HT-29 (cell line): ENCODE data around the gene ACAD11. TPM values are rescaled to one million over a fixed set of nuclear protein-coding genes. Genes with fewer than 3 reads are reported as not detected.

Experiments used
- DNase-seq: peaks from one replicate; pipeline ENCODE4 v3.0.0-alpha.2; 2015; ENCODE audit warnings: low spot score
- total RNA-seq: library from RNA; depleted of rRNA; stranded (reverse); fragments of >200 nt; shearing (Covaris generic); gene quantifications from 2 replicates; pipeline ENCODE4 v1.2.3, GENCODE V29; 2014; rRNA removed

ACAD11 gene
- total RNA-seq = 6.2 and 10.9 TPM in 2 replicates

- peak; percentile 72 for DNase-seq
Measured at GRCh38 chr3:132659365-132660051, at the start of gene ACAD11. TSS of gene ACAD11 (minus strand) at chr3:132659809. CDS start at chr3:132659751, 58 bp downstream.

- DNase-seq = no peak
Measured at GRCh38 chr3:132703733-132704132, 44.1 kb upstream of the ACAD11 start.

- DNase-seq = no peak
Measured at GRCh38 chr3:132695422-132695821, 35.8 kb upstream of the ACAD11 start.

GRCh38 chr3:132694991-132695390 lies 35.4 kb upstream of the ACAD11 start:
- DNase-seq = no peak

- DNase-seq = no peak
Measured at GRCh38 chr3:132690040-132690439, 30.4 kb upstream of the ACAD11 start.

GRCh38 chr3:132682201-132682600 lies 22.6 kb upstream of the ACAD11 start:
- DNase-seq = no peak

- DNase-seq = no peak
Measured at GRCh38 chr3:132681421-132681820, 21.8 kb upstream of the ACAD11 start.

- DNase-seq = no peak
Measured at GRCh38 chr3:132679911-132680310, 20.3 kb upstream of the ACAD11 start.

GRCh38 chr3:132675408-132675807 lies 15.8 kb upstream of the ACAD11 start:
- no peak for DNase-seq

GRCh38 chr3:132669256-132669777 lies 9.7 kb upstream of the ACAD11 start:
- DNase-seq = no peak

- no peak for DNase-seq
Measured at GRCh38 chr3:132665230-132665745, 5.7 kb upstream of the ACAD11 start.

GRCh38 chr3:132662212-132662611 lies 2.6 kb upstream of the ACAD11 start:
- DNase-seq = no peak

- peak; percentile 28 for DNase-seq
Measured at GRCh38 chr3:132661101-132661500, 1.5 kb upstream of the ACAD11 start.

- no peak for DNase-seq
Measured at GRCh38 chr3:132660811-132661070, 1.1 kb upstream of the ACAD11 start.

- peak; percentile 44 for DNase-seq
Measured at GRCh38 chr3:132660052-132660810, 622 bp upstream of the ACAD11 start, which contains the start of gene UBA5. TSS of gene UBA5 (plus strand) at chr3:132660329. CDS start at chr3:132660538, 209 bp downstream.

GRCh38 chr3:132659000-132659364 lies 627 bp downstream of the ACAD11 start:
- no peak for DNase-seq

GRCh38 chr3:132657869-132658747 lies 1.5 kb downstream of the ACAD11 start:
- no peak for DNase-seq

GRCh38 chr3:132655471-132655870 lies 4.1 kb downstream of the ACAD11 start:
- no peak for DNase-seq

- no peak for DNase-seq
Measured at GRCh38 chr3:132654721-132655120, 4.9 kb downstream of the ACAD11 start.

GRCh38 chr3:132654190-132654589 lies 5.4 kb downstream of the ACAD11 start:
- no peak for DNase-seq

GRCh38 chr3:132652640-132653270 lies 6.9 kb downstream of the ACAD11 start:
- DNase-seq = no peak
